Measurements from ENCODE around the gene CSNK1D.

CSNK1D gene

GRCh38 chr17:82246365-82247181, 26.9 kb downstream of the CSNK1D start:
- Histone ChIP-seq H2AFZ (ENCODE audit: low read depth, low read length) (no peak overlapping the region), H3K4me1 (ENCODE audit: insufficient read depth, low read length) (no peaks in the 10 kb centered on the region), H3K9ac (ENCODE audit: low read depth, low read length) (no peak overlapping the region), H3K27me3 (ENCODE audit: insufficient read depth, low read length, poor library complexity) (no peaks in the 10 kb centered on the region), H3K79me2 (ENCODE audit: insufficient read depth, low read length) (peaks cover 75% of the 10 kb centered on the region), H3K4me3 (ENCODE audit: low read depth in 1 of 2, low read length in 2 of 2) (no peak overlapping the region), H3K9me3 (ENCODE audit: insufficient read depth, low read length, severe bottlenecking) (no peaks in the 10 kb centered on the region), H4K20me1 (ENCODE audit: insufficient read depth, low read length) (peaks cover 94% of the 10 kb centered on the region), H3K36me3 (ENCODE audit: insufficient read depth, low read length) (peaks cover 96% of the 10 kb centered on the region), H3K27ac (ENCODE audit: low read length) (no peak overlapping the region), H3K4me2 (ENCODE audit: insufficient read depth, low read length) (no peak overlapping the region)
- TF ChIP-seq EZH2 (IDR thresholded peaks at IDR 0.05; ENCODE audit: borderline replicate concordance, low read depth, low read length, severe bottlenecking) = no peak
- TF ChIP-seq, protein P1, sequence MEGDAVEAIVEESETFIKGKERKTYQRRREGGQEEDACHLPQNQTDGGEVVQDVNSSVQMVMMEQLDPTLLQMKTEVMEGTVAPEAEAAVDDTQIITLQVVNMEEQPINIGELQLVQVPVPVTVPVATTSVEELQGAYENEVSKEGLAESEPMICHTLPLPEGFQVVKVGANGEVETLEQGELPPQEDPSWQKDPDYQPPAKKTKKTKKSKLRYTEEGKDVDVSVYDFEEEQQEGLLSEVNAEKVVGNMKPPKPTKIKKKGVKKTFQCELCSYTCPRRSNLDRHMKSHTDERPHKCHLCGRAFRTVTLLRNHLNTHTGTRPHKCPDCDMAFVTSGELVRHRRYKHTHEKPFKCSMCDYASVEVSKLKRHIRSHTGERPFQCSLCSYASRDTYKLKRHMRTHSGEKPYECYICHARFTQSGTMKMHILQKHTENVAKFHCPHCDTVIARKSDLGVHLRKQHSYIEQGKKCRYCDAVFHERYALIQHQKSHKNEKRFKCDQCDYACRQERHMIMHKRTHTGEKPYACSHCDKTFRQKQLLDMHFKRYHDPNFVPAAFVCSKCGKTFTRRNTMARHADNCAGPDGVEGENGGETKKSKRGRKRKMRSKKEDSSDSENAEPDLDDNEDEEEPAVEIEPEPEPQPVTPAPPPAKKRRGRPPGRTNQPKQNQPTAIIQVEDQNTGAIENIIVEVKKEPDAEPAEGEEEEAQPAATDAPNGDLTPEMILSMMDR (IDR thresholded peaks at IDR 0.05; ENCODE audit: borderline replicate concordance, extremely low read depth, low read length, poor library complexity, severe bottlenecking) = no peak
- ATAC-seq (ENCODE audit: insufficient read depth, low read depth) (no peak), DNase-seq (no peak)

- no peak overlapping the region for H3K4me2 ChIP-seq (ENCODE audit: insufficient read depth, low read length)
- ATAC-seq (ENCODE audit: insufficient read depth, low read depth) = no peak
- H4K20me1 ChIP-seq (ENCODE audit: insufficient read depth, low read length) = peaks cover 92% of the 10 kb centered on the region
- no peak for DNase-seq
- H3K4me3 ChIP-seq (ENCODE audit: low read depth in 1 of 2, low read length in 2 of 2) = no peak overlapping the region
- no peak overlapping the region for H3K27ac ChIP-seq (ENCODE audit: low read length)
- H3K4me1 ChIP-seq (ENCODE audit: insufficient read depth, low read length) = no peaks in the 10 kb centered on the region
- H3K27me3 ChIP-seq (ENCODE audit: insufficient read depth, low read length, poor library complexity) = no peaks in the 10 kb centered on the region
- no peak overlapping the region for H2AFZ ChIP-seq (ENCODE audit: low read depth, low read length)
- H3K79me2 ChIP-seq (ENCODE audit: insufficient read depth, low read length) = peaks cover 71% of the 10 kb centered on the region
- no peak overlapping the region for H3K9ac ChIP-seq (ENCODE audit: low read depth, low read length)
- TF ChIP-seq, protein P1 (IDR thresholded peaks at IDR 0.05; ENCODE audit: borderline replicate concordance, extremely low read depth, low read length, poor library complexity, severe bottlenecking) = no peak
- no peak for TF ChIP-seq EZH2 (IDR thresholded peaks at IDR 0.05; ENCODE audit: borderline replicate concordance, low read depth, low read length, severe bottlenecking)
- H3K9me3 ChIP-seq (ENCODE audit: insufficient read depth, low read length, severe bottlenecking) = no peaks in the 10 kb centered on the region
- H3K36me3 ChIP-seq (ENCODE audit: insufficient read depth, low read length) = peaks cover 90% of the 10 kb centered on the region
These were observed 27.5 kb downstream of the CSNK1D start for GRCh38 chr17:82246040-82246364.

DNA sequence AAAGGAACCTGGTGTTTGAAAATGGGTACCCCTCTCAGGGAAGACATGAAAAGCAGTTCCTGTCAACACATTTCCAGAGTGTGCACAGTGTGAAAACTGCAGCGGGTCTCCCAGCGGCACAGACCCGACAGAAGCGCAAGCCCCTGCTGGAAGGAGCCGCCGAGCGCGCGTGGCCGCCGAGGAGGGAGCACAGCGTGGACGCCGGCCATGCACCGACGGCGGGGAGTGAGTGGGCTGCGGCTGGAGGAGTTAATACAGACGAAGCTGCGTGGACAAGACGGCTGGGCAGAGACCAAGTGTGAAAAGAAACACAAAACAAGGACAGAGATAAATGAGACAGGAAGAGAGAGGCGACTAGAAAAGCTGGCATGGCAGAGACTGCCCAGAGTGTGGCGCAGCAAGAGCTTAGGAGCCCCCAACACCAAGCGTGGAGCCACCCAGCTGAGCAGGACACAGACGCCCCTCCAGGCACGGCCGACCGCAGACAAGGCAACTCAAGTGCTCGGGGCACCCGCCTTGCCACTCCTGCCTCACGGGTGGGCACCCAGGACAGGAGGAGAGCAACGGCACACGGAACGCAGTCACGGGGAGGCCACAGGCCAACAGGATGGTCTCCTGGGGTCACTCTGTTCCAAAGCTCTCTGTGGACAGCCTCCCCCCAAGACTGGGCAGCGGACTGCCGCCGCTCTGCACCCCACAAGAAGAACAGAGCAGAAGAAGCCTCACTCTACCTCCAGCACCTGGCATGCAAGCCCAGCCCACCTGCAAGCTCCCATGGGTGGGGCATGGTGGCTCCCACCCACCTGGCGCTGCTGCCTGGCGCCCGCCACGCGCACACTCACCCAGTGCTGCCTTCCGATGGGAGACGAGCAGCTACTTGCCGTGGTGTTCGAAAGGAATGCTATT, 28.1 kb downstream of the CSNK1D start:
- Histone ChIP-seq H3K9ac (ENCODE audit: low read depth, low read length) (no peak overlapping the region), H3K27me3 (ENCODE audit: insufficient read depth, low read length, poor library complexity) (no peaks in the 10 kb centered on the region), H3K27ac (ENCODE audit: low read length) (no peak overlapping the region), H3K9me3 (ENCODE audit: insufficient read depth, low read length, severe bottlenecking) (no peaks in the 10 kb centered on the region), H4K20me1 (ENCODE audit: insufficient read depth, low read length) (peaks cover 92% of the 10 kb centered on the region), H3K79me2 (ENCODE audit: insufficient read depth, low read length) (peaks cover 64% of the 10 kb centered on the region), H3K36me3 (ENCODE audit: insufficient read depth, low read length) (peaks cover 85% of the 10 kb centered on the region), H3K4me2 (ENCODE audit: insufficient read depth, low read length) (no peak overlapping the region), H3K4me1 (ENCODE audit: insufficient read depth, low read length) (no peaks in the 10 kb centered on the region), H2AFZ (ENCODE audit: low read depth, low read length) (no peak overlapping the region), H3K4me3 (ENCODE audit: low read depth in 1 of 2, low read length in 2 of 2) (no peak overlapping the region)
- TF ChIP-seq, protein P1 (IDR thresholded peaks at IDR 0.05; ENCODE audit: borderline replicate concordance, extremely low read depth, low read length, poor library complexity, severe bottlenecking) = no peak
- no peak for TF ChIP-seq EZH2 (IDR thresholded peaks at IDR 0.05; ENCODE audit: borderline replicate concordance, low read depth, low read length, severe bottlenecking)
- no peak for ATAC-seq (ENCODE audit: insufficient read depth, low read depth)
- DNase-seq = no peak
